H9 (cell line): ENCODE data around the gene C6orf47. TPM values are rescaled to one million over a fixed set of nuclear protein-coding genes. Genes with fewer than 3 reads are reported as not detected.

Experiments
- DNase-seq: peaks from one replicate; pipeline ENCODE4 v3.0.0-alpha.2; 2017
- H2AFZ ChIP-seq: one replicate; pipeline ENCODE4 v1.6.1; 2013; ENCODE audit warnings: mild to moderate bottlenecking, low read length, control low read depth, moderate library complexity
- H2AK5ac ChIP-seq: 2 replicates; pipeline ENCODE4 v1.6.1; 2013; ENCODE audit warnings: low read length, control low read depth, mixed read lengths; ENCODE audit not compliant: insufficient read length
- H2BK120ac ChIP-seq: one replicate; pipeline ENCODE4 v1.6.1; 2013; ENCODE audit warnings: low read depth, mild to moderate bottlenecking, low read length, control low read depth, inconsistent platforms; ENCODE audit not compliant: poor library complexity, severe bottlenecking
- H2BK12ac ChIP-seq: 2 replicates; pipeline ENCODE4 v1.6.1; 2013; ENCODE audit warnings: low read length, control low read depth, mixed read lengths, low read depth; ENCODE audit not compliant: insufficient read length
- H2BK15ac ChIP-seq: 2 replicates; pipeline ENCODE4 v1.6.1; 2013; ENCODE audit warnings: low read depth, low read length, control low read depth
- H2BK20ac ChIP-seq: one replicate; pipeline ENCODE4 v1.6.1; 2013; ENCODE audit warnings: low read depth, mild to moderate bottlenecking, low read length, control low read depth, inconsistent platforms; ENCODE audit not compliant: poor library complexity, severe bottlenecking
- H2BK5ac ChIP-seq: 2 replicates; pipeline ENCODE4 v1.6.1; 2013; ENCODE audit warnings: low read length, control low read depth, mixed read lengths; ENCODE audit not compliant: insufficient read length
- H3K14ac ChIP-seq: 2 replicates; pipeline ENCODE4 v1.6.1; 2013; ENCODE audit warnings: low read length, control low read depth; ENCODE audit not compliant: insufficient read depth
- H3K18ac ChIP-seq: 2 replicates; pipeline ENCODE4 v1.6.1; 2013; ENCODE audit warnings: low read depth, mild to moderate bottlenecking, mixed read lengths, low read length, control low read depth; ENCODE audit not compliant: insufficient read length
- H3K23ac ChIP-seq: 2 replicates; pipeline ENCODE4 v1.6.1; 2013; ENCODE audit warnings: low read length, control low read depth, mixed read lengths, low read depth; ENCODE audit not compliant: insufficient read length
- H3K23me2 ChIP-seq: 2 replicates; pipeline ENCODE4 v1.6.1; 2013; ENCODE audit warnings: low read depth, mild to moderate bottlenecking, mixed read lengths, low read length, control low read depth; ENCODE audit not compliant: insufficient read length, poor library complexity, severe bottlenecking
- H3K27ac ChIP-seq: 2 replicates; pipeline ENCODE4 v1.5.1; 2013; ENCODE audit warnings: low read length, control low read depth, mixed read lengths, low read depth; ENCODE audit not compliant: insufficient read length
- H3K27me3 ChIP-seq: 2 replicates; pipeline ENCODE4 v1.6.1; 2013; ENCODE audit warnings: low read length, control low read depth, inconsistent platforms; ENCODE audit not compliant: insufficient read depth
- H3K4ac ChIP-seq: 2 replicates; pipeline ENCODE4 v1.6.1; 2013; ENCODE audit warnings: low read depth, mild to moderate bottlenecking, control low read depth, inconsistent platforms, low read length, moderate library complexity
- H3K4me1 ChIP-seq: 2 replicates; pipeline ENCODE4 v1.6.1; 2013; ENCODE audit warnings: low read length, control low read depth, inconsistent platforms; ENCODE audit not compliant: insufficient read depth
- H3K4me2 ChIP-seq: 2 replicates; pipeline ENCODE4 v1.6.1; 2013; ENCODE audit warnings: low read length, control low read depth, mixed read lengths; ENCODE audit not compliant: insufficient read length, insufficient read depth
- H3K56ac ChIP-seq: 2 replicates; pipeline ENCODE4 v1.6.1; 2013; ENCODE audit warnings: low read depth, mild to moderate bottlenecking, mixed read lengths, low read length, control low read depth; ENCODE audit not compliant: insufficient read length
- H3K79me1 ChIP-seq: 2 replicates; pipeline ENCODE4 v1.6.1; 2013; ENCODE audit warnings: low read depth, mild to moderate bottlenecking, moderate library complexity, low read length, control low read depth, inconsistent platforms; ENCODE audit not compliant: insufficient read depth, poor library complexity, severe bottlenecking
- H3K79me2 ChIP-seq: 2 replicates; pipeline ENCODE4 v1.6.1; 2013; ENCODE audit warnings: low read length, control low read depth, inconsistent platforms; ENCODE audit not compliant: insufficient read depth
- H3K9ac ChIP-seq: 2 replicates; pipeline ENCODE4 v1.6.1; 2013; ENCODE audit warnings: low read length, control low read depth, mixed read lengths; ENCODE audit not compliant: insufficient read length; ENCODE audit errors: extremely low read depth
- H3K9me3 ChIP-seq: one replicate; pipeline ENCODE4 v1.6.1; 2013; ENCODE audit warnings: low read depth, low read length, inconsistent platforms; ENCODE audit not compliant: control insufficient read depth
- H3T11ph ChIP-seq: one replicate; pipeline ENCODE4 v1.6.1; 2013; ENCODE audit warnings: mild to moderate bottlenecking, low read length, control low read depth, inconsistent platforms
- H4K20me1 ChIP-seq: one replicate; pipeline ENCODE4 v1.6.1; 2013; ENCODE audit not compliant: control insufficient read depth, insufficient read length, insufficient read depth
- H4K5ac ChIP-seq: 2 replicates; pipeline ENCODE4 v1.6.1; 2013; ENCODE audit warnings: low read depth, mild to moderate bottlenecking, mixed read lengths, low read length, control low read depth; ENCODE audit not compliant: insufficient read length
- H4K8ac ChIP-seq: replicated peaks from 2 replicates; pipeline ENCODE4 v1.6.1; 2013; ENCODE audit warnings: low read length, control low read depth, mixed read lengths, low read depth; ENCODE audit not compliant: insufficient read length
- H4K91ac ChIP-seq: 2 replicates; pipeline ENCODE4 v1.6.1; 2013; ENCODE audit warnings: low read depth, mild to moderate bottlenecking, moderate library complexity, mixed read lengths, low read length, control low read depth; ENCODE audit not compliant: insufficient read length
- H3K27ac Mint-ChIP-seq, 3 experiments: 2 replicates in 2 of 3; 3 replicates in 1 of 3; pipeline ENCODE4 v1.8.0; 2020 to 2021; ENCODE audit warnings: mixed read lengths in 3 of 3, mild to moderate bottlenecking in 1 of 3, moderate library complexity in 1 of 3
- H3K27me3 Mint-ChIP-seq: 2 replicates; pipeline ENCODE4 v1.8.0; 2021; ENCODE audit warnings: low read depth, mild to moderate bottlenecking, moderate library complexity, mixed read lengths
- H3K36me3 Mint-ChIP-seq, 3 experiments: 2 replicates in 2 of 3; 3 replicates in 1 of 3; pipeline ENCODE4 v1.8.0; 2020 to 2021; ENCODE audit warnings: low read depth in 3 of 3, mixed read lengths in 3 of 3; ENCODE audit not compliant: insufficient read depth in 1 of 3
- H3K4me1 Mint-ChIP-seq, 2 experiments: 2 replicates each; pipeline ENCODE4 v1.8.0; 2020; ENCODE audit warnings: mixed read lengths in 2 of 2
- H3K4me3 Mint-ChIP-seq, 2 experiments: 2 replicates in 1 of 2; 3 replicates in 1 of 2; pipeline ENCODE4 v1.8.0; 2020 to 2021; ENCODE audit warnings: mild to moderate bottlenecking in 2 of 2, mixed read lengths in 2 of 2, moderate library complexity in 1 of 2
- H3K9me3 Mint-ChIP-seq, 2 experiments: 2 replicates in 1 of 2; 3 replicates in 1 of 2; pipeline ENCODE4 v1.8.0; 2020; ENCODE audit warnings: mild to moderate bottlenecking in 2 of 2, mixed read lengths in 2 of 2, moderate library complexity in 1 of 2
- CTCF ChIP-seq: fragments of 200-600 bp; sonication (generic); conservative IDR thresholded peaks from 3 replicates; pipeline ENCODE4 v1.8.0; 2021; ENCODE audit warnings: antibody characterized with exemption, mild to moderate bottlenecking
- WGBS: extraction: QIAGEN DNeasy Blood & Tissue Kit; methylation state at CpG from one replicate; pipeline ENCODE4 v1.1.7; 2013; ENCODE audit warnings: missing lambda C conversion rate, low lambda C conversion rate, mixed read lengths; ENCODE audit not compliant: insufficient read length; ENCODE audit errors: extremely low coverage; 5-methylcytosine and 5-hydroxymethylcytosine counted together
- total RNA-seq: library from RNA; stranded (reverse); gene quantifications from 2 replicates; pipeline ENCODE4 v1.2.1, GENCODE V29; 2021

C6orf47 gene
- total RNA-seq, 1 experiment from 2014 or later, result 19.0 TPM

DNA sequence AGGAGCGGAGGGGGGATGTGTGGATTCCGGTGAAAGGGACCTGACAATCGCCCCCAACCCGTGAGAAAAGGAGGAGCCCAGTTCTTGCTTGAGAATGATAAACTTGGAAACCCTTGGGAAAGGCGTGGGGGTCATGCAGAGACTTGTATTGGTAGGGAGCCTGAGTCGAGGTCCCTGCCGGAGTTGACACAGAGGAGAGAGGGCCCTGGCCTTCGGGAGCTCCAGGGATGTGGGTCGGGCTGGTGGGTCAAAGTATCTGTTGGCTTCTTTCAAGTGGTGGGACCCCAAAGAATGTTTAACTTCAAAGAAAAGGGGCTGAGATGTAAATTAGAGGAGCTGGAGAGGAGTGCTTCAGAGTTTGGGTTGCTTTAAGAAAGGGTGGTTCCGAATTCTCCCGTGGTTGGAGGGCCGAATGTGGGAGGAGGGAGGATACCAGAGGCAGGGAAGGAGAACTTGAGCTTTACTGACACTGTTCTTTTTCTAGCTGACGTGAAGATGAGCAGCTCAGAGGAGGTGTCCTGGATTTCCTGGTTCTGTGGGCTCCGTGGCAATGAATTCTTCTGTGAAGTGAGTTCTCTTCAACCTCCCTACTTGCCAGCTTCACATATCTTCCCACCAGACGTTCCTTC, 5.9 kb upstream of the C6orf47 start:
- Histone ChIP-seq H3K79me2 (peaks cover 6% of the 10 kb centered on the region; the same call in 1 of the 2 replicates), H3K4me2 (peak overlapping the region; percentile 90), H3T11ph (no peak overlapping the region), H2BK5ac (no peak overlapping the region), H4K5ac (no peak overlapping the region), H3K9ac (peak overlapping the region; percentile 62), H2BK15ac (no peak overlapping the region), H4K91ac (no peak overlapping the region), H2AK5ac (no peak overlapping the region), H3K27ac (no peak overlapping the region), H3K4me1 (no peaks in the 10 kb centered on the region), H3K14ac (peak overlapping the region; percentile 48), H2BK120ac (no peak overlapping the region), H3K4ac (no peak overlapping the region), H3K18ac (no peak overlapping the region), H3K56ac (no peak overlapping the region), H3K9me3 (no peaks in the 10 kb centered on the region), H2AFZ (no peak overlapping the region), H3K23me2 (peaks cover 19% of the 10 kb centered on the region), H2BK12ac (no peak overlapping the region), H3K23ac (no peak overlapping the region), H3K27me3 (no peaks in the 10 kb centered on the region), H3K79me1 (peaks cover 11% of the 10 kb centered on the region), H4K20me1 (no peaks in the 10 kb centered on the region), H2BK20ac (no peak overlapping the region), H4K8ac (no peak overlapping the region)
- H3K9me3 Mint-ChIP-seq, result no peaks in the 10 kb centered on the region
- H3K27ac Mint-ChIP-seq, result peak overlapping the region; percentile 93 to 99 (median 96)
- no peak for TF ChIP-seq CTCF
- H3K27me3 Mint-ChIP-seq, result no peaks in the 10 kb centered on the region
- peaks cover 50 to 85% (median 78%) of the 10 kb centered on the region in 3 experiments for H3K36me3 Mint-ChIP-seq
- no CpG with 5 or more reads among the region's 15 CpGs for WGBS
- H3K4me3 Mint-ChIP-seq, result peak overlapping the region; percentile 99
- peaks cover 25 to 29% of the 10 kb centered on the region in 2 experiments for H3K4me1 Mint-ChIP-seq
- no peak for DNase-seq
